Measurements from ENCODE around the gene FGF21. TPM values are rescaled to one million over a fixed set of nuclear protein-coding genes. Genes with fewer than 3 reads are reported as not detected.
"Not testable (repeated sequence)": the region's sequence is repeated elsewhere in the genome, so short reads cannot be mapped to it uniquely, and the experiment has no call there.

The FGF21 gene
- total RNA-seq, 2 experiments from 2014 or later, result not detected

- CTCF ChIA-PET, result no interaction called here
- peak overlapping the region; percentile 45 for H3K4me3 Mint-ChIP-seq
- H3K4me3 ChIP-seq (ENCODE audit: low read length), result no peak overlapping the region
These were observed 38.6 kb upstream of the FGF21 start for GRCh38 chr19:48716562-48717291.

DNA sequence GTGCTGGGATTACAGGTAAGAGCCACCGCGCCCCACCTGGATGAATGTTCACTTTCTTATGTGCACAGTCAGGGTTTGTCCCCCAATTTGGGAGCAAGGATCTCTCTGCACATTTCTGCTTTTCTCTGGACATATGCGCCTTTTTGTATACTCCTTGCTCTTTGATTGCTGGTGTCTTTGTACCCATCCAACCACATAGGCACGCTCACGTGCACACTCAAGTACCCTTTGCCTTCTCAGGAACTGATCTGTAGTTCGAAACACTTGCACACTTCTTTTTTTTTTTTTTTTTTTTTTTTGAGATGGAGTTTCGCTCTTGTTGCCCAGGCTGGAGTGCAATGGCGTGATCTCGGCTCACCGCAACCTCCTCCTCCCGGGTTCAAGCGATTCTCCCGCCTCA, 37.2 kb upstream of the FGF21 start:
- peaks cover 38% of the 10 kb centered on the region for H3K4me1 ChIP-seq (ENCODE audit: insufficient read depth, low read length)
- H3K27me3 ChIP-seq (ENCODE audit: control insufficient read depth in 1 of 2, insufficient read depth in 2 of 2, low read length in 2 of 2); H3K27ac Mint-ChIP-seq; H3K27me3 Mint-ChIP-seq; DNase-seq; CTCF ChIA-PET; ATAC-seq (ENCODE audit: poor library complexity); POLR2A ChIA-PET; H3K4me3 ChIP-seq (ENCODE audit: low read length); H3K9me3 ChIP-seq (ENCODE audit: control insufficient read depth in 1 of 2, insufficient read depth in 1 of 2, low read length in 2 of 2); H3K36me3 ChIP-seq (ENCODE audit: insufficient read depth, low read length); H3K36me3 Mint-ChIP-seq (ENCODE audit: low read depth); H3K27ac ChIP-seq (ENCODE audit: low read depth in 1 of 2, low read length in 2 of 2); H3K9me3 Mint-ChIP-seq: not testable (repeated sequence)
- peak overlapping the region; percentile 4 for H3K4me3 Mint-ChIP-seq
- intact Hi-C loops (cut with DNase I, micrococcal nuclease), result loop anchor here in 1 of 2 experiments (10.0 kb wide), 1 partner anchor 213 kb away; no protein-coding TSS in a partner anchor
- peaks cover 26% of the 10 kb centered on the region for H3K4me1 Mint-ChIP-seq (ENCODE audit: low read depth)

More at GRCh38 chr19:48716562-48717291, 38.6 kb upstream of the FGF21 start:
- Mint-ChIP-seq H3K4me1 (ENCODE audit: low read depth) (peaks cover 31% of the 10 kb centered on the region), H3K36me3 (ENCODE audit: low read depth) (no peaks in the 10 kb centered on the region), H3K9me3 (no peaks in the 10 kb centered on the region), H3K27me3 (no peaks in the 10 kb centered on the region), H3K27ac (no peak overlapping the region)
- Histone ChIP-seq H3K9me3 (ENCODE audit: control insufficient read depth in 1 of 2, insufficient read depth in 1 of 2, low read length in 2 of 2) (no peaks in the 10 kb centered on the region), H3K4me1 (ENCODE audit: insufficient read depth, low read length) (peaks cover 42% of the 10 kb centered on the region), H3K27me3 (ENCODE audit: control insufficient read depth in 1 of 2, insufficient read depth in 2 of 2, low read length in 2 of 2) (no peaks in the 10 kb centered on the region), H3K36me3 (ENCODE audit: insufficient read depth, low read length) (no peaks in the 10 kb centered on the region), H3K27ac (ENCODE audit: low read depth in 1 of 2, low read length in 2 of 2) (no peak overlapping the region)
- TF ChIP-seq, protein P1, sequence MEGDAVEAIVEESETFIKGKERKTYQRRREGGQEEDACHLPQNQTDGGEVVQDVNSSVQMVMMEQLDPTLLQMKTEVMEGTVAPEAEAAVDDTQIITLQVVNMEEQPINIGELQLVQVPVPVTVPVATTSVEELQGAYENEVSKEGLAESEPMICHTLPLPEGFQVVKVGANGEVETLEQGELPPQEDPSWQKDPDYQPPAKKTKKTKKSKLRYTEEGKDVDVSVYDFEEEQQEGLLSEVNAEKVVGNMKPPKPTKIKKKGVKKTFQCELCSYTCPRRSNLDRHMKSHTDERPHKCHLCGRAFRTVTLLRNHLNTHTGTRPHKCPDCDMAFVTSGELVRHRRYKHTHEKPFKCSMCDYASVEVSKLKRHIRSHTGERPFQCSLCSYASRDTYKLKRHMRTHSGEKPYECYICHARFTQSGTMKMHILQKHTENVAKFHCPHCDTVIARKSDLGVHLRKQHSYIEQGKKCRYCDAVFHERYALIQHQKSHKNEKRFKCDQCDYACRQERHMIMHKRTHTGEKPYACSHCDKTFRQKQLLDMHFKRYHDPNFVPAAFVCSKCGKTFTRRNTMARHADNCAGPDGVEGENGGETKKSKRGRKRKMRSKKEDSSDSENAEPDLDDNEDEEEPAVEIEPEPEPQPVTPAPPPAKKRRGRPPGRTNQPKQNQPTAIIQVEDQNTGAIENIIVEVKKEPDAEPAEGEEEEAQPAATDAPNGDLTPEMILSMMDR (IDR thresholded peaks at IDR 0.05), result no peak
- no peak for ATAC-seq (ENCODE audit: poor library complexity)
- POLR2A ChIA-PET, result interaction anchor here (0.9 kb wide), 1 partner anchor 70 kb away, joined by 3 read pairs; the partner anchor contains the start of gene CA11
- DNase-seq, result peak in 1 of 14 experiments; percentile 29
- intact Hi-C loops (cut with DNase I, micrococcal nuclease), result loop anchor here in 1 of 2 experiments (10.0 kb wide), 1 partner anchor 212 kb away; no protein-coding TSS in a partner anchor

DNA sequence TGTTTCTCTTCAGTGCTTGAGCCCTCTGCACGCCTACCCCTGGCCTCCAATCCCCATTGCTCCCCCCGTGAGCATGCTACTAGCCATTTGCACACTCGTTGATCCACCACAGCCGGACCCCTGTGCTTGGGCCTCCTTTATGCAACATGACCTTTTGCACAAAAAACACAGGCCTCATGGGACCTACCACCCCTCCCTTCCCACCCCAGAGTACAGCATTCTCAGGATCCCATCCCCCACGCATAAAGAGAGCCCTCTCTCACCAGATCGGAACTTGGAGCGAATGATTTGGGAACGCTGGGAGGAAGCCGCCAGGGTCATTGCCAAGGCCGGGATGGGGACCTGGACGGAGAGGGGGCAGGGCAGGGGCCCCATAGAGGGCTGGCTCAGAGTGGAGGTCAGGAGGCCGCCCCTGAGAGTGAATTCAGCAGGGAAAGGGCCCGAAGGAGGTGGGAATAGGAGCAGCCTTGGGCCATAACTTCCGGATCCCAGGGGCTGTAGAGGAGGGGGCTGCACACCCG, 36.6 kb upstream of the FGF21 start:
- CTCF ChIA-PET, result no interaction called here
- Mint-ChIP-seq H3K9me3 (no peaks in the 10 kb centered on the region), H3K4me1 (ENCODE audit: low read depth) (peaks cover 24% of the 10 kb centered on the region), H3K36me3 (ENCODE audit: low read depth) (no peaks in the 10 kb centered on the region), H3K27me3 (no peaks in the 10 kb centered on the region), H3K4me3 (peak overlapping the region; percentile 35), H3K27ac (no peak overlapping the region)
- DNase-seq, result no peak
- Histone ChIP-seq H3K9me3 (ENCODE audit: control insufficient read depth in 1 of 2, insufficient read depth in 1 of 2, low read length in 2 of 2) (no peaks in the 10 kb centered on the region), H3K27ac (ENCODE audit: low read depth in 1 of 2, low read length in 2 of 2) (no peak overlapping the region), H3K4me3 (ENCODE audit: low read length) (no peak overlapping the region), H3K27me3 (ENCODE audit: control insufficient read depth in 1 of 2, insufficient read depth in 2 of 2, low read length in 2 of 2) (no peaks in the 10 kb centered on the region), H3K36me3 (ENCODE audit: insufficient read depth, low read length) (no peaks in the 10 kb centered on the region), H3K4me1 (ENCODE audit: insufficient read depth, low read length) (peaks cover 31% of the 10 kb centered on the region)
- TF ChIP-seq, protein P1 (IDR thresholded peaks at IDR 0.05), result no peak
- POLR2A ChIA-PET, result no interaction called here
- intact Hi-C loops (cut with DNase I, micrococcal nuclease), result loop anchor here in 1 of 2 experiments (10.0 kb wide), 1 partner anchor 214 kb away; no protein-coding TSS in a partner anchor
- ATAC-seq (ENCODE audit: poor library complexity), result no peak

All from CD4-positive, alpha-beta T cell (primary cell).